H1 (cell line): ENCODE data around the gene SPEM1. TPM values are rescaled to one million over a fixed set of nuclear protein-coding genes. Genes with fewer than 3 reads are reported as not detected.

ENCODE experiments used
- EGR1 ChIP-seq: IDR thresholded peaks from 2 replicates; pipeline ENCODE4 v1.6.1; 2011; ENCODE audit warnings: low read depth, low read length, borderline replicate concordance
- HDAC6 ChIP-seq: IDR thresholded peaks from one replicate; pipeline ENCODE4 v1.7.1; 2012; ENCODE audit warnings: low read depth, mild to moderate bottlenecking, inconsistent platforms, low read length, moderate library complexity
- JUND ChIP-seq: IDR thresholded peaks from 2 replicates; pipeline ENCODE4 v1.6.1; 2011; ENCODE audit warnings: mild to moderate bottlenecking, improper control_type of control experiment, low read length
- TEAD4 ChIP-seq: IDR thresholded peaks from 2 replicates; pipeline ENCODE4 v1.6.1; 2012; ENCODE audit warnings: low read depth, low read length, inconsistent platforms, mixed read lengths
- polyA plus RNA-seq, 7 experiments: library from polyadenylated mRNA; depleted of rRNA in 3 of 7; stranded (reverse) in 5 of 7; unstranded in 2 of 7; fragments of >200 nt in 5 of 7; fragments of 200-250 nt in 2 of 7; gene quantifications; 1 replicate in 5 of 7; 2 replicates in 1 of 7; 4 replicates in 1 of 7; pipeline versions ENCODE4 v1.2.1 to v1.2.3, GENCODE V29; 2011 to 2013; ENCODE audit warnings: missing spikeins in 2 of 7, mixed read lengths in 2 of 7
- total RNA-seq: library from RNA; stranded (reverse); fragmentation: NEBNext Ultra II Directional; extraction: Animal tissue kit (Norgen Biotek cat#: 25700); gene quantifications from 2 replicates; pipeline ENCODE4 v1.2.1, GENCODE V29; 2021

SPEM1 gene
- total and polyA plus RNA-seq, 2 of the 8 experiments (the other 6 are each of a cell fraction or from before 2014, with no cell fraction given) = not detected

DNA sequence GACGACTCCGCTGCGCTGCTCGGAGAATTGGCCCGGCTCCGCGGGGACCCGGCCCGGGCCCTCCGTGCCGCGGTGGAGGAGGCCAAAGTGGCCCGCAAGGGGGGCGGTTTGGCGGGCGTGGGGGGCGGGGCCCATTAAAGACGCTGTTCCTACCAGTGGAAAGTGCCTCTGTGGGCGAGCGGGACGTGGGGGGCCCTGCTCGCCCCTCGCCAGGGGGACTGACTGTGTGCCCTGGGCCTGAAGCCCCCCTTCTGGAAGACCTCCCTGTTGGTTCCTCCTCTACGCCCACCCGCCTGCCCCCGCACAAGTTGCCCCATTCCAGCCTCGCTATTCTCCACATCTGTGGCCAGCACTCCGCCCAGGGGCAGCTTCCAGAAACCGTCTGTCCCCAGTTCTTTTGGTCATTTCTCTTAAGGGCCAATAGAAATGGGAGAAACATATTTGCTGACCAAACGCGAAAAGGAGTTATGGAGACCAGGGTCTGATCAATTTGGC is 17.3 kb downstream of the SPEM1 start (continued):
- TF ChIP-seq TEAD4 (no peak), JUND (no peak), EGR1 (no peak), HDAC6 (no peak)
